Caco-2 (cell line): ENCODE results near the gene KRT15. TPM values are rescaled to one million over a fixed set of nuclear protein-coding genes. Genes with fewer than 3 reads are reported as not detected.
A peak's percentile ranks its signal among the peaks of the same experiment; 100 is the strongest.

Source experiments
- BruUV-seq: library from RNA; stranded (reverse); fragments of 400-500 nt; replicated peaks from 2 replicates; lab custom pipeline; 2021; lab: Mats Ljungman, UMichigan
- CTCF ChIA-PET: fragments of 300-600 bp; sonication (Branson Sonifier 250); formaldehyde crosslinking; loops from one replicate; lab custom pipeline; 2022; ENCODE audit warnings: antibody characterized with exemption; lab: Charles Lee
- POLR2A ChIA-PET: fragments of 300-600 bp; sonication (Branson Sonifier 250); formaldehyde crosslinking; loops from one replicate; lab custom pipeline; 2022; ENCODE audit warnings: antibody characterized with exemption; lab: Charles Lee
- DNase-seq, 2 experiments: peaks; one replicate each; pipeline versions ENCODE4 v3.0.0 to v3.0.0-alpha.2; 2020 to 2022
- H3K27me3 ChIP-seq: replicated peaks from 2 replicates; pipeline ENCODE4 v1.6.0; 2011; ENCODE audit warnings: low read length; ENCODE audit not compliant: control insufficient read depth, insufficient read depth
- H3K36me3 ChIP-seq: 2 replicates; pipeline ENCODE4 v1.5.1; 2011; ENCODE audit warnings: low read length; ENCODE audit not compliant: control insufficient read depth, insufficient read depth
- H3K4me1 ChIP-seq: fragments of 250-450 bp; sonication (Bioruptor Pico); 2 replicates; pipeline ENCODE4 v1.5.1; 2020; ENCODE audit warnings: mild to moderate bottlenecking
- H3K4me3 ChIP-seq: 2 replicates; pipeline ENCODE4 v1.5.1; 2011; ENCODE audit warnings: low read depth, mild to moderate bottlenecking, control low read depth, low read length
- H3K9me3 ChIP-seq: fragments of 250-450 bp; sonication (Bioruptor Pico); 2 replicates; pipeline ENCODE4 v1.5.1; 2020; ENCODE audit warnings: mild to moderate bottlenecking, moderate library complexity
- H3K27ac Mint-ChIP-seq: one replicate; pipeline ENCODE4 v1.8.0; 2022; ENCODE audit warnings: mixed read lengths; ENCODE audit not compliant: unreplicated experiment
- H3K27me3 Mint-ChIP-seq: one replicate; pipeline ENCODE4 v1.8.0; 2022; ENCODE audit warnings: mixed read lengths; ENCODE audit not compliant: insufficient read depth, unreplicated experiment
- H3K36me3 Mint-ChIP-seq: one replicate; pipeline ENCODE4 v1.8.0; 2022; ENCODE audit warnings: mild to moderate bottlenecking, mixed read lengths; ENCODE audit not compliant: insufficient read depth, unreplicated experiment
- H3K4me1 Mint-ChIP-seq: one replicate; pipeline ENCODE4 v1.8.0; 2022; ENCODE audit warnings: low read depth, mixed read lengths; ENCODE audit not compliant: unreplicated experiment
- H3K4me3 Mint-ChIP-seq: one replicate; pipeline ENCODE4 v1.8.0; 2022; ENCODE audit warnings: mild to moderate bottlenecking, moderate library complexity, mixed read lengths; ENCODE audit not compliant: unreplicated experiment
- H3K9me3 Mint-ChIP-seq: one replicate; pipeline ENCODE4 v1.8.0; 2022; ENCODE audit warnings: mixed read lengths; ENCODE audit not compliant: unreplicated experiment
- intact Hi-C: fragments of 100-400 bp; cut with micrococcal nuclease; formaldehyde crosslinking; loops from one replicate; pipeline ENCODE4 v1.10.0; 2022; ENCODE audit not compliant: unreplicated experiment
- total RNA-seq: library from RNA; stranded (reverse); gene quantifications from 2 replicates; pipeline ENCODE4 v1.2.3, GENCODE V29; 2022
- TF ChIP-seq, protein P1 (sequence below), 2 experiments: fragments of 200-600 bp in 1 of 2; IDR thresholded peaks; 1 replicate in 1 of 2; 2 replicates in 1 of 2; pipeline versions ENCODE4 v1.5.1 to v1.8.0; 2011 to 2022; ENCODE audit warnings: antibody characterized with exemption in 1 of 2, control low read depth in 1 of 2, inconsistent platforms in 1 of 2, low read depth in 1 of 2, low read length in 1 of 2, mild to moderate bottlenecking in 1 of 2, moderate library complexity in 1 of 2; ENCODE audit not compliant: insufficient read depth in 1 of 2, severe bottlenecking in 1 of 2, unreplicated experiment in 1 of 2

Gene KRT15
- total RNA-seq, 1 experiment from 2014 or later: 5.3 TPM

- Histone ChIP-seq H3K36me3 (peaks cover 8% of the 10 kb centered on the region), H3K4me3 (no peak overlapping the region), H3K4me1 (peaks cover 66% of the 10 kb centered on the region), H3K9me3 (no peaks in the 10 kb centered on the region), H3K27me3 (no peaks in the 10 kb centered on the region)
- Mint-ChIP-seq H3K27ac (peak overlapping the region; percentile 97), H3K27me3 (no peaks in the 10 kb centered on the region), H3K9me3 (no peaks in the 10 kb centered on the region), H3K4me3 (peak overlapping the region; percentile 68), H3K4me1 (peaks cover 50% of the 10 kb centered on the region), H3K36me3 (peaks cover 71% of the 10 kb centered on the region)
- ChIA-PET CTCF (interaction anchor here (0.9 to 2.9 kb wide), 9 partner anchors 10 to 167 kb away, joined by 3 to 27 read pairs (median 7); no protein-coding TSS in a partner anchor), POLR2A (interaction anchor here (1.4 to 2.0 kb wide), 4 partner anchors 23 to 167 kb away, joined by 6 to 18 read pairs (median 10); no protein-coding TSS in a partner anchor)
- peak in 1 of 2 experiments; percentile 70 for DNase-seq
- intact Hi-C loops: loop anchor here (1.0 to 10.0 kb wide), 3 partner anchors 106 to 664 kb away; no protein-coding TSS in a partner anchor
- TF ChIP-seq, protein P1, sequence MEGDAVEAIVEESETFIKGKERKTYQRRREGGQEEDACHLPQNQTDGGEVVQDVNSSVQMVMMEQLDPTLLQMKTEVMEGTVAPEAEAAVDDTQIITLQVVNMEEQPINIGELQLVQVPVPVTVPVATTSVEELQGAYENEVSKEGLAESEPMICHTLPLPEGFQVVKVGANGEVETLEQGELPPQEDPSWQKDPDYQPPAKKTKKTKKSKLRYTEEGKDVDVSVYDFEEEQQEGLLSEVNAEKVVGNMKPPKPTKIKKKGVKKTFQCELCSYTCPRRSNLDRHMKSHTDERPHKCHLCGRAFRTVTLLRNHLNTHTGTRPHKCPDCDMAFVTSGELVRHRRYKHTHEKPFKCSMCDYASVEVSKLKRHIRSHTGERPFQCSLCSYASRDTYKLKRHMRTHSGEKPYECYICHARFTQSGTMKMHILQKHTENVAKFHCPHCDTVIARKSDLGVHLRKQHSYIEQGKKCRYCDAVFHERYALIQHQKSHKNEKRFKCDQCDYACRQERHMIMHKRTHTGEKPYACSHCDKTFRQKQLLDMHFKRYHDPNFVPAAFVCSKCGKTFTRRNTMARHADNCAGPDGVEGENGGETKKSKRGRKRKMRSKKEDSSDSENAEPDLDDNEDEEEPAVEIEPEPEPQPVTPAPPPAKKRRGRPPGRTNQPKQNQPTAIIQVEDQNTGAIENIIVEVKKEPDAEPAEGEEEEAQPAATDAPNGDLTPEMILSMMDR (IDR thresholded peaks at IDR 0.05; ENCODE audit: insufficient read depth in 1 of 2, low read depth in 1 of 2, low read length in 1 of 2, severe bottlenecking in 1 of 2, unreplicated experiment in 1 of 2): no peak
- BruUV-seq: no TSS peak
Measured at GRCh38 chr17:41520821-41521521, 2.3 kb upstream of the KRT15 start.

DNA sequence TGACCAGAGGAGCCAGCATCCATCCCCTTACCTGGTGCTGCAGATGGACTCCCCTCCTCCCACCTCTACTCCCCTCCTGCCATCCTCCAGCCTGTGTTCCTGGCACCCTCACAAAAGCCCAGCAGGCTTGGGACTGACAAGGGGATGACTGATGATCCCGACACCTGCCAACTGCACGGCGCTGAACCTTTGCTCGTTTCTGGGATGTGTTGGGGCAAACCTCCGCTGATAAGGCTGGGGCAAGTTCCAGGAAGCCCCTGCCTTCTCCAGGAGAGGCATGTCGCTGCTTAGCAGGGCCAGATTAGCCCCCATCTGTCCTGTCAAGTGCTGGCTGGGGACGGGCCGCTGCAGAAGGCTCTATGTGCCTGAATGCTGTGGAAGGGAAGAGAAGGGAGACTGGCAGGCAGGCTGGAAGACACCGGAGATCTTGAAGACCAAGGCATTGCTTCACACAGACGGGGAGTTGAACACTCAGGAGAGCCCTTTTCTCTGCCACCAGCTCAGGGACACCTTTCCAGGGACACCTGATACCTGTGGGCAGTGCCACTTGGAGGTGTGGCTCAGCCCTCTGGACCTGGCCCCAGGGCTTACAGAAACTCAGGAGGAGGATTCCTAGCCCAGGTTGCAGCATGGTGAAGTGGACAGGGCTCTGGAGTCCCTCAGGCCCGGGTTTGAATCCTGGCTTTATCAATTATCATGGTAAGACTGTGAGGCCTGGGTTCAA lies 973 bp upstream of the KRT15 start:
- Histone ChIP-seq H3K27me3 (no peaks in the 10 kb centered on the region), H3K4me3 (no peak overlapping the region), H3K36me3 (peaks cover 5% of the 10 kb centered on the region), H3K9me3 (no peaks in the 10 kb centered on the region), H3K4me1 (peaks cover 57% of the 10 kb centered on the region)
- BruUV-seq: no TSS peak
- intact Hi-C loops: loop anchor here (5.0 to 10.0 kb wide), 2 partner anchors 105 to 612 kb away; no protein-coding TSS in a partner anchor
- Mint-ChIP-seq H3K27me3 (no peaks in the 10 kb centered on the region), H3K36me3 (peaks cover 58% of the 10 kb centered on the region), H3K4me3 (no peak overlapping the region), H3K27ac (peak overlapping the region; percentile 74), H3K9me3 (no peaks in the 10 kb centered on the region), H3K4me1 (peaks cover 48% of the 10 kb centered on the region)
- TF ChIP-seq, protein P1 (IDR thresholded peaks at IDR 0.05; ENCODE audit: insufficient read depth in 1 of 2, low read depth in 1 of 2, low read length in 1 of 2, severe bottlenecking in 1 of 2, unreplicated experiment in 1 of 2): no peak
- ChIA-PET CTCF (interaction anchor here (1.0 to 1.1 kb wide), 2 partner anchors 29 to 146 kb away, joined by 3 to 6 read pairs; no protein-coding TSS in a partner anchor), POLR2A (no interaction called here)
- DNase-seq: peak in 1 of 2 experiments; percentile 64

DNA sequence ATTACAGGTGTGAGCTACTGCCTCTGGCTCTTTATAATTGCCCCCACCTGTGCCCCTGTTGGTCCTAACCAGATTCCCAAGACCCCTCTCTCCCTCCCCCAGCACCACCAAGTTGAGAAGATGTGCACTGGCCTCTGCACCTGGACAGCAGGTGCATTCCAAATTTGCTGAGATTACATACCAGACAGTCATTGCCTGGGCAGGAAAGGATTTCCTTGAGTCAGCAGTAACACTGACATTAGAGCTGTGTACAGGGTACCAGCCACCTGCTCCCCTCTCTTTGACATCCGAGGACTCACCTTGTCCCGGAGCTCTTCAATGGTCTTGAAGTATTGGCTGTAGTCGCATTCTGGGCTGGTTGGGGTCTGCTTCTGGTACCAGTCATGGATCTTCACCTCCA lies 659 bp downstream of the KRT15 start:
- intact Hi-C loops: no loop called here

More for the DNA sequence above, 659 bp downstream of the KRT15 start:
- Histone ChIP-seq H3K4me3 (no peak overlapping the region), H3K36me3 (no peaks in the 10 kb centered on the region), H3K4me1 (peaks cover 41% of the 10 kb centered on the region), H3K9me3 (no peaks in the 10 kb centered on the region), H3K27me3 (no peaks in the 10 kb centered on the region)
- Mint-ChIP-seq H3K36me3 (peaks cover 42% of the 10 kb centered on the region), H3K4me1 (peaks cover 33% of the 10 kb centered on the region), H3K4me3 (no peak overlapping the region), H3K27ac (no peak overlapping the region), H3K27me3 (no peaks in the 10 kb centered on the region), H3K9me3 (no peaks in the 10 kb centered on the region)
- no peak for DNase-seq
- no TSS peak for BruUV-seq
- POLR2A ChIA-PET: no interaction called here
- TF ChIP-seq, protein P1 (IDR thresholded peaks at IDR 0.05; ENCODE audit: insufficient read depth in 1 of 2, low read depth in 1 of 2, low read length in 1 of 2, severe bottlenecking in 1 of 2, unreplicated experiment in 1 of 2): no peak
- CTCF ChIA-PET: interaction anchor here (0.6 kb wide), 1 partner anchor 64 kb away, joined by 3 read pairs; no protein-coding TSS in a partner anchor
